GM23338 (cell line): ENCODE results near the gene KLC3. TPM values are rescaled to one million over a fixed set of nuclear protein-coding genes. Genes with fewer than 3 reads are reported as not detected.

ENCODE experiments used
- ATAC-seq: fragments of 200-7000 bp; cut with Tn5 transposase; 3 replicates; pipeline ENCODE4 v1.9.1; 2020
- DNase-seq: peaks from one replicate; pipeline ENCODE4 v3.0.0-alpha.2; 2015; ENCODE audit warnings: low spot score
- H2AFZ ChIP-seq: fragments of 200-600 bp; sonication (generic); 2 replicates; pipeline ENCODE4 v1.8.0; 2016; ENCODE audit warnings: antibody characterized with exemption, mild to moderate bottlenecking, moderate library complexity
- H3F3A ChIP-seq: fragments of 200-600 bp; sonication (generic); replicated peaks from 2 replicates; pipeline ENCODE4 v1.8.0; 2017; ENCODE audit warnings: antibody characterized with exemption, mixed run types, low read depth
- H3K27ac ChIP-seq: fragments of 200-600 bp; sonication (generic); 2 replicates; pipeline ENCODE4 v1.6.1; 2016; ENCODE audit warnings: low read depth
- H3K27me3 ChIP-seq: fragments of 200-600 bp; sonication (generic); 2 replicates; pipeline ENCODE4 v1.8.0; 2016; ENCODE audit warnings: mild to moderate bottlenecking, mixed run types, moderate library complexity; ENCODE audit not compliant: insufficient read depth
- H3K36me3 ChIP-seq: fragments of 200-600 bp; sonication (generic); 2 replicates; pipeline ENCODE4 v1.8.0; 2016; ENCODE audit warnings: mild to moderate bottlenecking; ENCODE audit not compliant: insufficient read depth
- H3K4me1 ChIP-seq: fragments of 200-600 bp; sonication (generic); 2 replicates; pipeline ENCODE4 v1.8.0; 2016; ENCODE audit warnings: mild to moderate bottlenecking, moderate library complexity; ENCODE audit not compliant: insufficient read depth
- H3K4me2 ChIP-seq: fragments of 200-600 bp; sonication (generic); 2 replicates; pipeline ENCODE4 v1.7.1; 2017; ENCODE audit warnings: mixed run types
- H3K4me3 ChIP-seq: fragments of 200-600 bp; sonication (generic); 2 replicates; pipeline ENCODE4 v1.6.1; 2016; ENCODE audit warnings: mixed run types
- H3K79me2 ChIP-seq: fragments of 200-600 bp; sonication (generic); replicated peaks from 2 replicates; pipeline ENCODE4 v1.8.0; 2017; ENCODE audit warnings: mild to moderate bottlenecking; ENCODE audit not compliant: insufficient read depth
- H3K9me2 ChIP-seq: fragments of 200-600 bp; sonication (generic); 2 replicates; pipeline ENCODE4 v1.8.0; 2017; ENCODE audit not compliant: insufficient read depth
- H4K20me1 ChIP-seq: fragments of 200-600 bp; sonication (generic); replicated peaks from 2 replicates; pipeline ENCODE4 v1.8.0; 2017; ENCODE audit warnings: mild to moderate bottlenecking; ENCODE audit not compliant: insufficient read depth
- H3K27ac Mint-ChIP-seq: 2 replicates; pipeline ENCODE4 v1.8.0; 2020; ENCODE audit warnings: inconsistent platforms, mild to moderate bottlenecking, moderate library complexity, mixed read lengths
- H3K27me3 Mint-ChIP-seq: 3 replicates; pipeline ENCODE4 v1.8.0; 2022; ENCODE audit warnings: low read depth, mild to moderate bottlenecking, moderate library complexity, mixed read lengths, inconsistent platforms; ENCODE audit not compliant: insufficient read depth, poor library complexity
- H3K36me3 Mint-ChIP-seq: 3 replicates; pipeline ENCODE4 v1.8.0; 2021; ENCODE audit warnings: low read depth, mild to moderate bottlenecking, inconsistent platforms, moderate library complexity, mixed read lengths
- H3K4me1 Mint-ChIP-seq: 3 replicates; pipeline ENCODE4 v1.8.0; 2020; ENCODE audit warnings: mild to moderate bottlenecking, inconsistent platforms, mixed read lengths
- H3K4me3 Mint-ChIP-seq: 3 replicates; pipeline ENCODE4 v1.8.0; 2021; ENCODE audit warnings: moderate library complexity, mild to moderate bottlenecking, inconsistent platforms, mixed read lengths
- H3K9me3 Mint-ChIP-seq: 3 replicates; pipeline ENCODE4 v1.8.0; 2020; ENCODE audit warnings: moderate library complexity, mild to moderate bottlenecking, inconsistent platforms, mixed read lengths
- ETS1 ChIP-seq: IDR thresholded peaks from 2 replicates; pipeline ENCODE4 v1.6.1; 2016; ENCODE audit warnings: antibody characterized with exemption
- NANOG ChIP-seq: IDR thresholded peaks from 2 replicates; pipeline ENCODE4 v1.6.1; 2016; ENCODE audit warnings: antibody characterized with exemption, borderline replicate concordance
- POLR2AphosphoS5 ChIP-seq: IDR thresholded peaks from 2 replicates; pipeline ENCODE4 v1.6.1; 2016; ENCODE audit warnings: antibody characterized with exemption, low read depth
- ZNF114 ChIP-seq: fragments of 250-450 bp; sonication (Bioruptor Pico); IDR thresholded peaks from 2 replicates; pipeline ENCODE4 v1.5.0; 2020; ENCODE audit warnings: mild to moderate bottlenecking, moderate library complexity
- ZNF331 ChIP-seq: fragments of 250-450 bp; sonication (Bioruptor Pico); IDR thresholded peaks from 2 replicates; pipeline ENCODE4 v1.5.0; 2020; ENCODE audit warnings: low read depth, mild to moderate bottlenecking, moderate library complexity
- ZNF462 ChIP-seq: fragments of 250-450 bp; sonication (Bioruptor Pico); IDR thresholded peaks from 2 replicates; pipeline ENCODE4 v1.5.0; 2020; ENCODE audit warnings: mild to moderate bottlenecking, moderate library complexity
- polyA plus RNA-seq: library from polyadenylated mRNA; unstranded; fragments of >200 nt; fragmentation: Nextera tagmentation; extraction: Ambion mirVana; gene quantifications from 2 replicates; pipeline ENCODE4 v1.2.1, GENCODE V29; 2016
- total RNA-seq: library from RNA; depleted of rRNA; stranded (reverse); fragments of >200 nt; shearing (Covaris generic); gene quantifications from 2 replicates; pipeline ENCODE4 v1.2.3, GENCODE V29; 2014

KLC3 gene
- total and polyA plus RNA-seq, 2 experiments from 2014 or later, result 3.1 to 6.4 TPM

- TF ChIP-seq ZNF331 (CRISPR knock-in tag) (no peak), NANOG (no peak)
Measured at GRCh38 chr19:45322744-45323281, 17.7 kb upstream of the KLC3 start, which contains the start of gene CKM (continued).

GRCh38 chr19:45323671-45324081 lies 16.9 kb upstream of the KLC3 start:
- peaks cover 18% of the 10 kb centered on the region for H3K4me1 Mint-ChIP-seq
- Histone ChIP-seq H3K36me3 (no peaks in the 10 kb centered on the region), H3K79me2 (no peaks in the 10 kb centered on the region), H4K20me1 (no peaks in the 10 kb centered on the region), H3K4me1 (peaks cover 18% of the 10 kb centered on the region), H3F3A (peaks cover 21% of the 10 kb centered on the region; the same call in 1 of the 2 replicates), H3K27me3 (peaks cover 28% of the 10 kb centered on the region), H2AFZ (peak overlapping the region; percentile 93), H3K4me3 (peak overlapping the region; percentile 59), H3K9me2 (no peaks in the 10 kb centered on the region), H3K4me2 (peak overlapping the region; percentile 85), H3K27ac (no peak overlapping the region)
- H3K27ac Mint-ChIP-seq, result no peak overlapping the region
- H3K27me3 Mint-ChIP-seq, result peaks cover 35% of the 10 kb centered on the region
- TF ChIP-seq POLR2AphosphoS5, result 0 out of 2 replicates have a peak, but pooled peaks have one; percentile 20
- TF ChIP-seq ETS1, result no peak
- TF ChIP-seq ZNF114 (CRISPR knock-in tag), result no peak
- TF ChIP-seq ZNF462 (CRISPR knock-in tag), result no peak
- ATAC-seq (peak; percentile 59), DNase-seq (peak; percentile 75)
- no peaks in the 10 kb centered on the region for H3K36me3 Mint-ChIP-seq
- H3K4me3 Mint-ChIP-seq, result peak overlapping the region; percentile 60
- H3K9me3 Mint-ChIP-seq, result no peaks in the 10 kb centered on the region; the same call in 2 of the 3 replicates
